Stimulated activated CD4-positive, alpha-beta T cell treated with anti-CD3 and anti-CD28 coated beads, Interleukin-2, amount 100 ng/mL, for 48 hours (primary cell): ENCODE measurements around the gene SOX4.
"Not testable (repeated sequence)": the region's sequence is repeated elsewhere in the genome, so short reads cannot be mapped to it uniquely, and the experiment has no call there.

Source experiments
- DNase-seq, 2 donors: peaks; one replicate each; pipeline ENCODE4 v3.0.0-alpha.2; 2020

The SOX4 gene

GRCh38 chr6:21593412-21593926 lies at the start of gene SOX4:
Gene SOX4, plus strand, starts transcription at chr6:21593751. Its CDS starts 784 bp downstream, at chr6:21594535.
- DNase-seq: peak; percentile 40 to 43

- not testable (repeated sequence) for DNase-seq
These were observed 41.3 kb upstream of the SOX4 start for GRCh38 chr6:21552286-21552685.

GRCh38 chr6:21554286-21554685 lies 39.3 kb upstream of the SOX4 start:
- DNase-seq: no peak

GRCh38 chr6:21555197-21555596 lies 38.4 kb upstream of the SOX4 start:
- no peak for DNase-seq

GRCh38 chr6:21556511-21556910 lies 37.0 kb upstream of the SOX4 start:
- DNase-seq: no peak

- DNase-seq: no peak
These were observed 36.4 kb upstream of the SOX4 start for GRCh38 chr6:21556968-21557721.

- no peak for DNase-seq
These were observed 34.3 kb upstream of the SOX4 start for GRCh38 chr6:21559238-21559637.

GRCh38 chr6:21560249-21560648 lies 33.3 kb upstream of the SOX4 start:
- DNase-seq: no peak

- DNase-seq: no peak
These were observed 28.1 kb upstream of the SOX4 start for GRCh38 chr6:21565431-21565830.

- DNase-seq: no peak
These were observed 15.0 kb upstream of the SOX4 start for GRCh38 chr6:21578523-21578922.

GRCh38 chr6:21582651-21583050 lies 10.9 kb upstream of the SOX4 start:
- no peak for DNase-seq

- no peak for DNase-seq
These were observed 7.3 kb upstream of the SOX4 start for GRCh38 chr6:21586300-21586699.

GRCh38 chr6:21586740-21587178 lies 6.8 kb upstream of the SOX4 start:
- no peak for DNase-seq

GRCh38 chr6:21587179-21587960 lies 6.2 kb upstream of the SOX4 start:
- peak; percentile 6 to 9 for DNase-seq

GRCh38 chr6:21587961-21588480 lies 5.5 kb upstream of the SOX4 start:
- peak; percentile 16 to 23 for DNase-seq

GRCh38 chr6:21588481-21589351 lies 4.8 kb upstream of the SOX4 start:
- peak in 1 of 2 donors; percentile 23 for DNase-seq

GRCh38 chr6:21589352-21590345 lies 3.9 kb upstream of the SOX4 start:
- peak; percentile 81 for DNase-seq

- DNase-seq: no peak
These were observed 3.2 kb upstream of the SOX4 start for GRCh38 chr6:21590346-21590745.

GRCh38 chr6:21591446-21591845 lies 2.1 kb upstream of the SOX4 start:
- DNase-seq: no peak

- no peak for DNase-seq
These were observed 598 bp upstream of the SOX4 start for GRCh38 chr6:21592953-21593352.

- DNase-seq: peak in 1 of 2 donors; percentile 1
These were observed 420 bp downstream of the SOX4 start for GRCh38 chr6:21593927-21594415.
